Measurements from ENCODE around the gene YIPF1.
"Not testable (repeated sequence)": the region's sequence is repeated elsewhere in the genome, so short reads cannot be mapped to it uniquely, and the experiment has no call there.

GRCh38 chr1:53881853-53882252 is 7.7 kb downstream of the YIPF1 start:
- TF ChIP-seq POLR2A, POLR2AphosphoS5 (IDR thresholded peaks at IDR 0.05; ENCODE audit: low read depth, low read length): not testable (repeated sequence)

All from GM12892 (cell line).